K562 (cell line): ENCODE data around the gene VPS11. TPM values are rescaled to one million over a fixed set of nuclear protein-coding genes. Genes with fewer than 3 reads are reported as not detected.

Experiments
- ATAC-seq: fragments of 200-7000 bp; cut with Tn5 transposase; 3 replicates; pipeline ENCODE4 v1.9.1; 2020; ENCODE audit warnings: moderate library complexity
- BruUV-seq: library from RNA; stranded (reverse); fragments of 400-500 nt; replicated peaks from 2 replicates; lab custom pipeline; 2021; lab: Mats Ljungman, UMichigan
- CTCF ChIA-PET: fragments of 300-600 bp; formaldehyde crosslinking; extraction: SDS; loops from one replicate; lab custom pipeline; 2021; ENCODE audit warnings: low intra/inter-chr PET ratio; lab: Yijun Ruan, JAX
- POLR2A ChIA-PET: fragments of 300-600, 350-650 bp; sonication (Branson Sonifier 250); formaldehyde crosslinking; extraction: SDS; loops from one replicate; lab custom pipeline; 2021; ENCODE audit warnings: antibody characterized with exemption, inconsistent platforms; lab: Yijun Ruan, JAX
- DNase-seq, 4 experiments: peaks; one replicate each; pipeline versions ENCODE4 v3.0.0 to v3.0.0-alpha.2; 2011 to 2018; ENCODE audit warnings: low spot score in 3 of 4, mixed read lengths in 3 of 4; ENCODE audit errors: extremely low read depth in 1 of 4
- FAIRE-seq: peaks from 2 replicates; lab custom pipeline; 2011; peaks lifted over from hg19 to GRCh38; lab: Jason Lieb, UNC
- H2AFZ ChIP-seq: 2 replicates; pipeline ENCODE4 v1.6.0; 2011; ENCODE audit warnings: low read depth, low read length, control low read depth, inconsistent platforms
- H3K27ac ChIP-seq: fragments of 200-600 bp; 3 replicates; pipeline ENCODE4 v1.8.0; 2011; ENCODE audit warnings: low read depth, mild to moderate bottlenecking, control low read depth, inconsistent platforms, low read length, moderate library complexity, mixed read lengths; ENCODE audit errors: extremely low read depth
- H3K27me3 ChIP-seq, 2 experiments: fragments of 300-600 bp in 1 of 2; 2 replicates in 1 of 2; 3 replicates in 1 of 2; pipeline versions ENCODE4 v1.6.0 to v1.8.0; 2011; ENCODE audit warnings: inconsistent platforms in 2 of 2, low read length in 2 of 2, mild to moderate bottlenecking in 1 of 2, mixed read lengths in 1 of 2, moderate library complexity in 1 of 2; ENCODE audit not compliant: control insufficient read depth in 2 of 2, insufficient read depth in 2 of 2
- H3K36me3 ChIP-seq: fragments of 300-600 bp; 3 replicates; pipeline ENCODE4 v1.8.0; 2011; ENCODE audit warnings: mild to moderate bottlenecking, low read length, inconsistent platforms; ENCODE audit not compliant: control insufficient read depth, insufficient read depth
- H3K4me1 ChIP-seq, 2 experiments: fragments of 200-600 bp in 1 of 2; replicated peaks in 1 of 2; 2 replicates in 1 of 2; 3 replicates in 1 of 2; pipeline versions ENCODE4 v1.5.1 to v1.8.0; 2011; ENCODE audit warnings: inconsistent platforms in 2 of 2, low read length in 2 of 2, mild to moderate bottlenecking in 1 of 2, mixed read lengths in 1 of 2, moderate library complexity in 1 of 2; ENCODE audit not compliant: control insufficient read depth in 2 of 2, insufficient read depth in 2 of 2
- H3K4me2 ChIP-seq: 2 replicates; pipeline ENCODE4 v1.6.1; 2011; ENCODE audit warnings: low read length, control low read depth, inconsistent platforms, mixed read lengths; ENCODE audit not compliant: insufficient read depth
- H3K4me3 ChIP-seq: fragments of 200-600 bp; sonication (generic), shearing (Covaris generic); 2 replicates; pipeline ENCODE4 v1.5.1; 2016; ENCODE audit warnings: control low read depth, inconsistent platforms
- H3K79me2 ChIP-seq: fragments of 200-600 bp; 3 replicates; pipeline ENCODE4 v1.8.0; 2011; ENCODE audit warnings: low read length, inconsistent platforms; ENCODE audit not compliant: control insufficient read depth, insufficient read depth
- H3K9ac ChIP-seq, 2 experiments: 2 replicates each; pipeline versions ENCODE4 v1.6.0 to v1.6.1; 2011; ENCODE audit warnings: low read depth in 2 of 2, low read length in 2 of 2, control low read depth in 1 of 2, inconsistent platforms in 1 of 2, mild to moderate bottlenecking in 1 of 2, mixed read lengths in 1 of 2; ENCODE audit not compliant: insufficient read depth in 1 of 2
- H3K9me1 ChIP-seq: one replicate; pipeline ENCODE4 v1.6.0; 2011; ENCODE audit warnings: inconsistent platforms, mild to moderate bottlenecking, low read length, moderate library complexity; ENCODE audit not compliant: control insufficient read depth, insufficient read depth
- H3K9me3 ChIP-seq: replicated peaks from 2 replicates; pipeline ENCODE4 v1.5.1; 2011; ENCODE audit warnings: low read depth, low read length, inconsistent platforms; ENCODE audit not compliant: control insufficient read depth, insufficient read depth
- H4K20me1 ChIP-seq: replicated peaks from 2 replicates; pipeline ENCODE4 v1.6.1; 2011; ENCODE audit warnings: low read length, inconsistent platforms, mixed read lengths; ENCODE audit not compliant: control insufficient read depth, insufficient read depth
- MIER1 ChIP-seq: fragments of 450-650 bp; IDR thresholded peaks from 2 replicates; pipeline ENCODE4 v1.6.1; 2016; ENCODE audit warnings: antibody characterized with exemption, mild to moderate bottlenecking, low read depth
- POLR2B ChIP-seq: fragments of 450-650 bp; IDR thresholded peaks from 2 replicates; pipeline ENCODE4 v1.6.1; 2018; ENCODE audit warnings: low read depth; ENCODE audit not compliant: partially characterized antibody
- POLR2G ChIP-seq: fragments of 200-400 bp; formaldehyde crosslinking; IDR thresholded peaks from 2 replicates; pipeline ENCODE4 v1.6.1; 2017; ENCODE audit warnings: low read depth, mild to moderate bottlenecking, antibody characterized with exemption, low read length, moderate library complexity
- POU5F1 ChIP-seq: fragments of 150-350 bp; IDR thresholded peaks from 2 replicates; pipeline ENCODE4 v1.6.1; 2014; ENCODE audit warnings: borderline replicate concordance, low read length, low read depth, mild to moderate bottlenecking; ENCODE audit not compliant: partially characterized antibody
- RBFOX2 ChIP-seq: fragments of 200-400 bp; formaldehyde crosslinking; IDR thresholded peaks from 2 replicates; pipeline ENCODE4 v1.6.1; 2017; ENCODE audit warnings: low read depth, mild to moderate bottlenecking, low read length, moderate library complexity
- ZNF445 ChIP-seq: fragments of 250-450 bp; sonication (Bioruptor Pico); IDR thresholded peaks from 2 replicates; pipeline ENCODE4 v1.4.0; 2020; ENCODE audit warnings: low read depth, mild to moderate bottlenecking, moderate library complexity
- WGBS: fragments of 100-300 bp; shearing (Covaris generic); methylation state at CpG from one replicate; pipeline ENCODE4 v1.1.6; 2016; ENCODE audit warnings: low coverage, mixed read lengths; ENCODE audit not compliant: insufficient coverage; ENCODE audit errors: missing lambda C conversion rate; 5-methylcytosine and 5-hydroxymethylcytosine counted together
- in situ Hi-C: fragments of 300-500 bp; cut with MboI; formaldehyde crosslinking; loops from 4 replicates; pipeline ENCODE4 v1.15.0; 2018; ENCODE audit warnings: inconsistent platforms, mixed read lengths
- intact Hi-C: fragments of 100-400 bp; cut with micrococcal nuclease; formaldehyde crosslinking; loops from 2 replicates; pipeline ENCODE4 v1.14.2; 2022
- polyA plus RNA-seq, 8 experiments: library from polyadenylated mRNA; depleted of rRNA in 4 of 8; stranded (reverse) in 5 of 8; unstranded in 3 of 8; fragments of >200 nt; fragmentation: Nextera tagmentation in 2 of 8; fragmentation: Illumina TruSeq in 1 of 8; extraction: Ambion mirVana in 2 of 8; extraction: Trizol in 1 of 8; gene quantifications; 2 replicates each; pipeline versions ENCODE4 v1.2.1 to v1.2.3, GENCODE V29; 2011 to 2014; ENCODE audit warnings: inconsistent platforms in 1 of 8, missing spikeins in 1 of 8
- total RNA-seq, 7 experiments: library from RNA; depleted of rRNA in 6 of 7; stranded (reverse); fragments of >200 nt in 6 of 7; fragmentation: Illumina TruSeq in 2 of 7; extraction: Trizol in 2 of 7; gene quantifications; 2 replicates each; pipeline versions ENCODE4 v1.2.1 to v1.2.3, GENCODE V29; 2011 to 2021; ENCODE audit warnings: low replicate concordance in 1 of 7
- TF ChIP-seq, protein P1 (sequence below): fragments of 450-650 bp; IDR thresholded peaks from 2 replicates; pipeline ENCODE4 v1.6.1; 2016

The VPS11 gene
- total and polyA plus RNA-seq, 9 of the 15 experiments (the other 6 are each of a cell fraction or from before 2014, with no cell fraction given), result 14.1 to 35.5 (median 27.5) TPM

DNA sequence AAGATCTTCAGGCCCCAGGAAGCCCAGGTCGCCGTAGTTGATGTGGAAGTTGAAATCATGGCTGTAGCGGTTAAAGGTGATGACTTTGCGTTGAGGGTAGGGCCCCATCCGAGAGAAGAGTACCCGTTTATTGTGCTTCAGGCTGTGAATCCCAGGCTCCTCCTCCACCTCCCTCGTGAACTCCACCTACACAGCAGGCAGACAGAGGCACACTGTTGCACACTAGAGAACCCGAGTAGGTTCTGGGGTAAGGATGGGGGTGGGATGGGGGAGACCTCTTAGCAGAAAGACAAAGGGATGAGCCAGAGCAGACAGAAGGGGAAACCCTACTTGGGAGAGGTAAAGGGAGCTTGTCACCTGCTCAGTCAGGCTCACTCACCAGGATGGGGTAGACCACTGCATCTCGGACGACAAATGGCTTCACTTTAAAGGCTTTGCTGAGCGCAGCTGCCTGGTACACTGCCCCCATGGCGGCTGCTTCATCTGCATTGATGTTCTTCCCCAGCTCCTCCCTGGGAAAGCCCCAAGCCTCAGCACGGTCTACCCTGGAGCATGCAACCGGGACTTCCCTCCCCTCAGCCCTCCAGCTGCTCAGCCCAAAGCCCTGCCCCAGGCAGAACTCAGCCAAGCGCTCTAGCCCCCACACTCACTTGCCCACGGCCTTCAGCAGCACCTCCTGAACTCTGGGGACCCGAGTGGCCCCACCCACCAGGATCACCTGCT, 16.0 kb upstream of the VPS11 start:
- no peak overlapping the region for H3K4me2 ChIP-seq
- H3K9me3 ChIP-seq, result no peaks in the 10 kb centered on the region
- intact Hi-C loops (no loop called here), in situ Hi-C loops (no loop called here)
- H3K27ac ChIP-seq, result no peak overlapping the region
- FAIRE-seq (no peak), DNase-seq (peak in 1 of 4 experiments; percentile 5), ATAC-seq (no peak)
- peak overlapping the region in 1 of 2 experiments; percentile 41; a peak in 1 of 4 replicates for H3K9ac ChIP-seq
- BruUV-seq, result TSS peak; percentile 4
- no peaks in the 10 kb centered on the region for H4K20me1 ChIP-seq
- no peaks in the 10 kb centered on the region for H3K27me3 ChIP-seq
- H3K36me3 ChIP-seq, result peaks cover 92% of the 10 kb centered on the region
- peaks cover 8 to 15% of the 10 kb centered on the region in 2 experiments; a peak in 3 of 5 replicates for H3K4me1 ChIP-seq
- H3K79me2 ChIP-seq, result peaks cover 27% of the 10 kb centered on the region
- TF ChIP-seq POLR2G (peak; percentile 51; the same call in 1 of the 2 replicates), RBFOX2 (peak; percentile 67), ZNF445 (CRISPR knock-in tag) (no peak), MIER1 (no peak), POLR2B (peak; percentile 37), POU5F1 (no peak)
- TF ChIP-seq, protein P1, sequence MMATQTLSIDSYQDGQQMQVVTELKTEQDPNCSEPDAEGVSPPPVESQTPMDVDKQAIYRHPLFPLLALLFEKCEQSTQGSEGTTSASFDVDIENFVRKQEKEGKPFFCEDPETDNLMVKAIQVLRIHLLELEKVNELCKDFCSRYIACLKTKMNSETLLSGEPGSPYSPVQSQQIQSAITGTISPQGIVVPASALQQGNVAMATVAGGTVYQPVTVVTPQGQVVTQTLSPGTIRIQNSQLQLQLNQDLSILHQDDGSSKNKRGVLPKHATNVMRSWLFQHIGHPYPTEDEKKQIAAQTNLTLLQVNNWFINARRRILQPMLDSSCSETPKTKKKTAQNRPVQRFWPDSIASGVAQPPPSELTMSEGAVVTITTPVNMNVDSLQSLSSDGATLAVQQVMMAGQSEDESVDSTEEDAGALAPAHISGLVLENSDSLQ, result no peak
- H3K9me1 ChIP-seq, result peaks cover 3% of the 10 kb centered on the region
- H2AFZ ChIP-seq, result no peak overlapping the region
- 87% methylated on average over 17 of the region's 17 CpGs for whole genome bisulfite sequencing
- H3K4me3 ChIP-seq, result no peak overlapping the region
- CTCF ChIA-PET, result no interaction called here
- POLR2A ChIA-PET, result interaction anchor here (0.6 to 8.8 kb wide), 6 partner anchors 7 to 58 kb away, joined by 3 to 132 read pairs (median 4); no protein-coding TSS in a partner anchor
